HEK293 (cell line): ENCODE results near the gene FSCN2.

ENCODE experiments used
- GLI4 ChIP-seq: fragments of 450-650 bp; formaldehyde crosslinking; IDR thresholded peaks from 2 replicates; pipeline ENCODE4 v1.5.1; 2016; ENCODE audit warnings: missing biosample characterization, missing genetic modification characterization
- GLIS2 ChIP-seq: fragments of 450-650 bp; formaldehyde crosslinking; IDR thresholded peaks from 2 replicates; pipeline ENCODE4 v1.5.1; 2016; ENCODE audit warnings: missing biosample characterization, missing genetic modification characterization
- IKZF3 ChIP-seq: fragments of 450-650 bp; IDR thresholded peaks from 2 replicates; pipeline ENCODE4 v1.5.0; 2018; ENCODE audit warnings: missing biosample characterization, mild to moderate bottlenecking, missing genetic modification characterization, moderate library complexity
- PRDM10 ChIP-seq: fragments of 450-650 bp; formaldehyde crosslinking; IDR thresholded peaks from 2 replicates; pipeline ENCODE4 v1.5.1; 2016; ENCODE audit warnings: missing biosample characterization, missing genetic modification characterization
- ZBTB1 ChIP-seq: fragments of 450-650 bp; formaldehyde crosslinking; IDR thresholded peaks from 2 replicates; pipeline ENCODE4 v1.5.1; 2016; ENCODE audit warnings: missing biosample characterization, missing genetic modification characterization
- ZBTB49 ChIP-seq: fragments of 450-650 bp; formaldehyde crosslinking; IDR thresholded peaks from 2 replicates; pipeline ENCODE4 v1.5.1; 2016; ENCODE audit warnings: missing biosample characterization, missing genetic modification characterization, low read depth
- ZBTB8A ChIP-seq: fragments of 450-650 bp; formaldehyde crosslinking; IDR thresholded peaks from 2 replicates; pipeline ENCODE4 v1.5.1; 2016; ENCODE audit warnings: missing biosample characterization, missing genetic modification characterization
- ZNF10 ChIP-seq: fragments of 450-650 bp; formaldehyde crosslinking; IDR thresholded peaks from 2 replicates; pipeline ENCODE4 v1.5.1; 2017; ENCODE audit warnings: missing biosample characterization, missing genetic modification characterization
- ZNF175 ChIP-seq: fragments of 450-650 bp; formaldehyde crosslinking; IDR thresholded peaks from 2 replicates; pipeline ENCODE4 v1.5.1; 2016; ENCODE audit warnings: missing biosample characterization, missing genetic modification characterization
- ZNF248 ChIP-seq: fragments of 450-650 bp; formaldehyde crosslinking; IDR thresholded peaks from 2 replicates; pipeline ENCODE4 v1.5.1; 2017; ENCODE audit warnings: missing biosample characterization, missing genetic modification characterization
- ZNF416 ChIP-seq: fragments of 450-650 bp; formaldehyde crosslinking; IDR thresholded peaks from 2 replicates; pipeline ENCODE4 v1.5.1; 2016; ENCODE audit warnings: missing biosample characterization, missing genetic modification characterization
- ZNF449 ChIP-seq: fragments of 450-650 bp; formaldehyde crosslinking; IDR thresholded peaks from 2 replicates; pipeline ENCODE4 v1.5.1; 2017; ENCODE audit warnings: missing biosample characterization, mild to moderate bottlenecking, missing genetic modification characterization, moderate library complexity
- ZNF561 ChIP-seq: fragments of 450-650 bp; IDR thresholded peaks from 2 replicates; pipeline ENCODE4 v1.5.1; 2018; ENCODE audit warnings: missing biosample characterization, missing genetic modification characterization, borderline replicate concordance
- ZNF623 ChIP-seq: fragments of 450-650 bp; formaldehyde crosslinking; IDR thresholded peaks from 2 replicates; pipeline ENCODE4 v1.5.1; 2016; ENCODE audit warnings: missing biosample characterization, missing genetic modification characterization
- ZNF654 ChIP-seq: fragments of 450-650 bp; formaldehyde crosslinking; IDR thresholded peaks from 2 replicates; pipeline ENCODE4 v1.5.1; 2016; ENCODE audit warnings: low read depth, missing biosample characterization, missing genetic modification characterization
- ZNF747 ChIP-seq: fragments of 450-650 bp; formaldehyde crosslinking; IDR thresholded peaks from 2 replicates; pipeline ENCODE4 v1.5.1; 2016; ENCODE audit warnings: missing biosample characterization, missing genetic modification characterization
- ZNF843 ChIP-seq: fragments of 450-650 bp; formaldehyde crosslinking; IDR thresholded peaks from 2 replicates; pipeline ENCODE4 v1.5.1; 2016; ENCODE audit warnings: missing biosample characterization, missing genetic modification characterization
- ZSCAN30 ChIP-seq: fragments of 450-650 bp; IDR thresholded peaks from 2 replicates; pipeline ENCODE4 v1.5.1; 2018; ENCODE audit warnings: missing biosample characterization, mild to moderate bottlenecking, missing genetic modification characterization, moderate library complexity
- ZSCAN5A ChIP-seq: fragments of 450-650 bp; formaldehyde crosslinking; IDR thresholded peaks from 2 replicates; pipeline ENCODE4 v1.5.1; 2016; ENCODE audit warnings: missing biosample characterization, missing genetic modification characterization
- TF ChIP-seq, protein P1 (sequence below): fragments of 450-650 bp; formaldehyde crosslinking; IDR thresholded peaks from 2 replicates; pipeline ENCODE4 v1.5.1; 2016; ENCODE audit warnings: missing biosample characterization, missing genetic modification characterization
- TF ChIP-seq, protein P2 (sequence below): fragments of 450-650 bp; formaldehyde crosslinking; IDR thresholded peaks from 2 replicates; pipeline ENCODE4 v1.5.1; 2016; ENCODE audit warnings: missing biosample characterization, missing genetic modification characterization
- TF ChIP-seq, protein P3 (sequence below): fragments of 450-650 bp; formaldehyde crosslinking; IDR thresholded peaks from 2 replicates; pipeline ENCODE4 v1.5.1; 2017; ENCODE audit warnings: missing biosample characterization, missing genetic modification characterization
- TF ChIP-seq, protein P4 (sequence below): fragments of 450-650 bp; formaldehyde crosslinking; IDR thresholded peaks from 2 replicates; pipeline ENCODE4 v1.5.1; 2016; ENCODE audit warnings: missing biosample characterization, missing genetic modification characterization

The FSCN2 gene

DNA sequence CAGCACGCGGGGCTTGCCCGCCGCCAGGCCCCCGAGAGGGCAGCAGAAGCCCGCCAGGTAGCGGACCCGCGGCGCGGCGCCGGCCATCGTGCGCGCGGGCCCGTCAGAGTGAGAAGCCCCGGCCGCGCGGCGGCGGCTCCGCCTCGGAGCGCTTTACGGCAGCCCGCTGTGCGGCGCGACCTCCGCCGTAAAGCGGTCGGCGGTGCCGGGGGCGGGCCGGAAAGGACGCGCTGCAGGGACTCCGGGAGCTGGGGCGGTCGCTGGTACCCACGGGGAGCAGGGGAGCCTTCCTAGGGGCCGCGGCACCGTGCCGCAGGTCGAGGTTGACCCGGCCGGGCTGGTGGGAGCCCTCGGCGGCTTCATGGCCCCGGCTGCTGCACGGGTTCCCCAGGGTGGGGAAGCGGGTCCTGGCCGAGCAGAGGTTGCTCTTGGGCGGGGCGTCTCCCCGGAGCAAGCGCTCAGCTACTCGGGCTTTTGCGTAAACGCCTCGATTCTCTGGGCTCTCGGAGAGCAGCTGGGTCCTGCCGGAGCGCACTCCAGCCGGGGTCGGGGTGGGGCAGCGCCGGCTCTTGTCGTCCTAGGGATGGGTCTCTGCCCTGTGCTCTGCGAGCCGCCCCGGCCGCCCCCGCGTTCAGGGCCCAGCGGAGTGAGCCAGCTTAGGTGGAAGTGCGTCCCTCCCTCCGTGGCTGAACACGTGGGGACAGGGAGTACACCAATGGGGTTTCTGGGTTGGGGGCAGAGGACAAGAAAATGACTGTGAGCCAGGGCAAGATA is 24.3 kb downstream of the FSCN2 start, which contains the start of gene FAAP100 (continued):
- TF ChIP-seq ZNF449 (tag by site-specific recombination), result no peak
- TF ChIP-seq ZNF654 (tag by site-specific recombination), result no peak
- TF ChIP-seq ZNF843 (tag by site-specific recombination), result no peak
- 0 out of 2 replicates have a peak, but pooled peaks have one; percentile 15 for TF ChIP-seq ZSCAN5A
- no peak for TF ChIP-seq ZNF10 (tag by site-specific recombination)
- TF ChIP-seq, protein P1, sequence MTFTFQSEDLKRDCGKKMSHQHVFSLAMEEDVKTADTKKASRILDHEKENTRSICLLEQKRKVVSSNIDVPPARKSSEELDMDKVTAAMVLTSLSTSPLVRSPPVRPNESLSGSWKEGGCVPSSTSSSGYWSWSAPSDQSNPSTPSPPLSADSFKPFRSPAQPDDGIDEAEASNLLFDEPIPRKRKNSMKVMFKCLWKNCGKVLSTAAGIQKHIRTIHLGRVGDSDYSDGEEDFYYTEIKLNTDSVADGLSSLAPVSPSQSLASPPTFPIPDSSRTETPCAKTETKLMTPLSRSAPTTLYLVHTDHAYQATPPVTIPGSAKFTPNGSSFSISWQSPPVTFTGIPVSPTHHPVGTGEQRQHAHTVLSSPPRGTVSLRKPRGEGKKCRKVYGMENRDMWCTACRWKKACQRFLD (tag by site-specific recombination), result no peak
- TF ChIP-seq, protein P2, sequence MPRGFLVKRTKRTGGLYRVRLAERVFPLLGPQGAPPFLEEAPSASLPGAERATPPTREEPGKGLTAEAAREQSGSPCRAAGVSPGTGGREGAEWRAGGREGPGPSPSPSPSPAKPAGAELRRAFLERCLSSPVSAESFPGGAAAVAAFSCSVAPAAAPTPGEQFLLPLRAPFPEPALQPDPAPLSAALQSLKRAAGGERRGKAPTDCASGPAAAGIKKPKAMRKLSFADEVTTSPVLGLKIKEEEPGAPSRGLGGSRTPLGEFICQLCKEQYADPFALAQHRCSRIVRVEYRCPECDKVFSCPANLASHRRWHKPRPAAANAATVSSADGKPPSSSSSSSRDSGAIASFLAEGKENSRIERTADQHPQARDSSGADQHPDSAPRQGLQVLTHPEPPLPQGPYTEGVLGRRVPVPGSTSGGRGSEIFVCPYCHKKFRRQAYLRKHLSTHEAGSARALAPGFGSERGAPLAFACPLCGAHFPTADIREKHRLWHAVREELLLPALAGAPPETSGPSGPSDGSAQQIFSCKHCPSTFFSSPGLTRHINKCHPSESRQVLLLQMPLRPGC, result 0 out of 2 replicates have a peak, but pooled peaks have one; percentile 18
- no peak for TF ChIP-seq ZNF248 (tag by site-specific recombination)
- no peak for TF ChIP-seq GLI4 (tag by site-specific recombination)
- TF ChIP-seq ZNF747 (tag by site-specific recombination), result no peak
- TF ChIP-seq ZNF175, result no peak
- TF ChIP-seq ZBTB49 (tag by site-specific recombination), result no peak
- TF ChIP-seq, protein P3, sequence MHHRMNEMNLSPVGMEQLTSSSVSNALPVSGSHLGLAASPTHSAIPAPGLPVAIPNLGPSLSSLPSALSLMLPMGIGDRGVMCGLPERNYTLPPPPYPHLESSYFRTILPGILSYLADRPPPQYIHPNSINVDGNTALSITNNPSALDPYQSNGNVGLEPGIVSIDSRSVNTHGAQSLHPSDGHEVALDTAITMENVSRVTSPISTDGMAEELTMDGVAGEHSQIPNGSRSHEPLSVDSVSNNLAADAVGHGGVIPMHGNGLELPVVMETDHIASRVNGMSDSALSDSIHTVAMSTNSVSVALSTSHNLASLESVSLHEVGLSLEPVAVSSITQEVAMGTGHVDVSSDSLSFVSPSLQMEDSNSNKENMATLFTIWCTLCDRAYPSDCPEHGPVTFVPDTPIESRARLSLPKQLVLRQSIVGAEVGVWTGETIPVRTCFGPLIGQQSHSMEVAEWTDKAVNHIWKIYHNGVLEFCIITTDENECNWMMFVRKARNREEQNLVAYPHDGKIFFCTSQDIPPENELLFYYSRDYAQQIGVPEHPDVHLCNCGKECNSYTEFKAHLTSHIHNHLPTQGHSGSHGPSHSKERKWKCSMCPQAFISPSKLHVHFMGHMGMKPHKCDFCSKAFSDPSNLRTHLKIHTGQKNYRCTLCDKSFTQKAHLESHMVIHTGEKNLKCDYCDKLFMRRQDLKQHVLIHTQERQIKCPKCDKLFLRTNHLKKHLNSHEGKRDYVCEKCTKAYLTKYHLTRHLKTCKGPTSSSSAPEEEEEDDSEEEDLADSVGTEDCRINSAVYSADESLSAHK (tag by site-specific recombination), result no peak
- TF ChIP-seq ZBTB1, result no peak
- TF ChIP-seq, protein P4, sequence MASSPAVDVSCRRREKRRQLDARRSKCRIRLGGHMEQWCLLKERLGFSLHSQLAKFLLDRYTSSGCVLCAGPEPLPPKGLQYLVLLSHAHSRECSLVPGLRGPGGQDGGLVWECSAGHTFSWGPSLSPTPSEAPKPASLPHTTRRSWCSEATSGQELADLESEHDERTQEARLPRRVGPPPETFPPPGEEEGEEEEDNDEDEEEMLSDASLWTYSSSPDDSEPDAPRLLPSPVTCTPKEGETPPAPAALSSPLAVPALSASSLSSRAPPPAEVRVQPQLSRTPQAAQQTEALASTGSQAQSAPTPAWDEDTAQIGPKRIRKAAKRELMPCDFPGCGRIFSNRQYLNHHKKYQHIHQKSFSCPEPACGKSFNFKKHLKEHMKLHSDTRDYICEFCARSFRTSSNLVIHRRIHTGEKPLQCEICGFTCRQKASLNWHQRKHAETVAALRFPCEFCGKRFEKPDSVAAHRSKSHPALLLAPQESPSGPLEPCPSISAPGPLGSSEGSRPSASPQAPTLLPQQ (tag by site-specific recombination), result no peak
- peak; percentile 82 for TF ChIP-seq PRDM10 (tag by site-specific recombination)
- no peak; the same call in 1 of the 2 replicates for TF ChIP-seq ZBTB8A (tag by site-specific recombination)
- TF ChIP-seq IKZF3, result peak; percentile 22; the same call in 1 of the 2 replicates
- TF ChIP-seq GLIS2 (tag by site-specific recombination), result peak; percentile 51; the same call in 1 of the 2 replicates
- TF ChIP-seq ZNF561 (tag by site-specific recombination), result peak; percentile 51; the same call in 1 of the 2 replicates
- peak; percentile 61; the same call in 1 of the 2 replicates for TF ChIP-seq ZSCAN30 (tag by site-specific recombination)
- no peak for TF ChIP-seq ZNF416
- no peak for TF ChIP-seq ZNF623 (tag by site-specific recombination)
